IMR-90 (cell line): ENCODE measurements around the gene SYNC. TPM values are rescaled to one million over a fixed set of nuclear protein-coding genes. Genes with fewer than 3 reads are reported as not detected.

Experiments
- ATAC-seq: fragments of 200-7000 bp; cut with Tn5 transposase; 2 replicates; pipeline ENCODE4 v1.9.1; 2020; ENCODE audit warnings: low read depth, mild to moderate bottlenecking, moderate library complexity
- BruUV-seq: library from RNA; stranded (reverse); fragments of 400-500 nt; replicated peaks from 2 replicates; lab custom pipeline; 2021; lab: Mats Ljungman, UMichigan
- CTCF ChIA-PET: fragments of 300-600 bp; formaldehyde crosslinking; extraction: SDS; loops from one replicate; lab custom pipeline; 2021; ENCODE audit warnings: antibody characterized with exemption; lab: Yijun Ruan, JAX
- POLR2A ChIA-PET: fragments of 300-600 bp; sonication (Branson Sonifier 250); formaldehyde crosslinking; loops from one replicate; lab custom pipeline; 2022; ENCODE audit warnings: antibody characterized with exemption; ENCODE audit not compliant: unreplicated experiment; lab: Charles Lee
- DNase-seq: peaks from one replicate; pipeline ENCODE4 v3.0.0; 2013
- H2AFZ ChIP-seq: replicated peaks from 2 replicates; pipeline ENCODE3; 2013; ENCODE audit warnings: low read length, mild to moderate bottlenecking; ENCODE audit not compliant: poor library complexity
- H2AK5ac ChIP-seq: 2 replicates; pipeline ENCODE4 v1.6.1; 2013; ENCODE audit warnings: low read depth, low read length, inconsistent platforms
- H2AK9ac ChIP-seq: replicated peaks from 2 replicates; pipeline ENCODE3; 2013; ENCODE audit warnings: mild to moderate bottlenecking, low read depth, low read length, moderate library complexity; ENCODE audit not compliant: poor library complexity
- H2BK120ac ChIP-seq: 2 replicates; pipeline ENCODE4 v1.6.1; 2013; ENCODE audit warnings: low read depth, low read length, inconsistent platforms
- H2BK15ac ChIP-seq: 3 replicates; pipeline ENCODE4 v1.6.1; 2013; ENCODE audit warnings: low read depth, low read length, inconsistent platforms
- H2BK20ac ChIP-seq: 2 replicates; pipeline ENCODE4 v1.6.1; 2013; ENCODE audit warnings: low read depth, mild to moderate bottlenecking, inconsistent platforms, low read length, moderate library complexity
- H2BK5ac ChIP-seq: 2 replicates; pipeline ENCODE4 v1.6.1; 2013; ENCODE audit warnings: mild to moderate bottlenecking, low read depth, low read length, inconsistent platforms; ENCODE audit not compliant: poor library complexity, severe bottlenecking
- H3K14ac ChIP-seq: replicated peaks from 2 replicates; pipeline ENCODE4 v1.6.1; 2013; ENCODE audit warnings: low read depth, low read length, inconsistent platforms
- H3K18ac ChIP-seq: 2 replicates; pipeline ENCODE4 v1.6.1; 2013; ENCODE audit warnings: low read depth, low read length, control low read depth
- H3K23ac ChIP-seq: 2 replicates; pipeline ENCODE4 v1.6.1; 2013; ENCODE audit warnings: low read depth, low read length, inconsistent platforms
- H3K27ac ChIP-seq: 2 replicates; pipeline ENCODE4 v1.5.1; 2013; ENCODE audit warnings: mild to moderate bottlenecking, control low read depth, low read length; ENCODE audit not compliant: insufficient read depth
- H3K27me3 ChIP-seq: 2 replicates; pipeline ENCODE4 v1.6.1; 2013; ENCODE audit warnings: low read length; ENCODE audit not compliant: control insufficient read depth, insufficient read depth
- H3K36me3 ChIP-seq: 2 replicates; pipeline ENCODE4 v1.6.1; 2013; ENCODE audit warnings: low read length, mixed read lengths; ENCODE audit not compliant: control insufficient read depth, insufficient read depth
- H3K4ac ChIP-seq: 2 replicates; pipeline ENCODE4 v1.6.1; 2013; ENCODE audit warnings: low read depth, low read length, inconsistent platforms
- H3K4me1 ChIP-seq: 2 replicates; pipeline ENCODE4 v1.6.1; 2013; ENCODE audit warnings: low read length, mixed read lengths; ENCODE audit not compliant: control insufficient read depth, insufficient read depth
- H3K4me2 ChIP-seq: 2 replicates; pipeline ENCODE4 v1.6.1; 2013; ENCODE audit warnings: low read depth, mild to moderate bottlenecking, control low read depth, low read length, moderate library complexity
- H3K4me3 ChIP-seq: 2 replicates; pipeline ENCODE4 v1.5.1; 2013; ENCODE audit warnings: low read depth, mild to moderate bottlenecking, control low read depth, low read length, moderate library complexity; ENCODE audit not compliant: insufficient read depth
- H3K56ac ChIP-seq: 2 replicates; pipeline ENCODE4 v1.6.1; 2013; ENCODE audit warnings: low read length, inconsistent platforms; ENCODE audit not compliant: insufficient read depth; ENCODE audit errors: extremely low read depth
- H3K79me1 ChIP-seq, 2 experiments: 2 replicates each; pipeline ENCODE4 v1.6.1; 2013; ENCODE audit warnings: low read length in 2 of 2, inconsistent platforms in 1 of 2, low read depth in 1 of 2
- H3K9ac ChIP-seq: 2 replicates; pipeline ENCODE4 v1.6.1; 2013; ENCODE audit warnings: low read depth, low read length, control low read depth
- H3K9me1 ChIP-seq: 2 replicates; pipeline ENCODE4 v1.6.1; 2013; ENCODE audit warnings: low read length, inconsistent platforms; ENCODE audit not compliant: insufficient read depth
- H3K9me3 ChIP-seq: 2 replicates; pipeline ENCODE4 v1.6.1; 2013; ENCODE audit warnings: low read length; ENCODE audit not compliant: control insufficient read depth, insufficient read depth
- H4K20me1 ChIP-seq: 2 replicates; pipeline ENCODE4 v1.6.1; 2013; ENCODE audit warnings: low read length, inconsistent platforms; ENCODE audit not compliant: insufficient read depth
- H4K5ac ChIP-seq: 2 replicates; pipeline ENCODE4 v1.6.1; 2013; ENCODE audit warnings: mild to moderate bottlenecking, low read depth, low read length, control low read depth
- H4K8ac ChIP-seq, 2 experiments: 2 replicates each; pipeline ENCODE4 v1.6.1; 2013; ENCODE audit warnings: low read depth in 2 of 2, low read length in 2 of 2, control low read depth in 1 of 2, inconsistent platforms in 1 of 2
- H4K91ac ChIP-seq: 2 replicates; pipeline ENCODE4 v1.6.1; 2013; ENCODE audit warnings: low read depth, low read length, inconsistent platforms; ENCODE audit not compliant: insufficient read depth
- BHLHE40 ChIP-seq: fragments of 150-350 bp; IDR thresholded peaks from 2 replicates; pipeline ENCODE4 v1.6.1; 2016; ENCODE audit warnings: mild to moderate bottlenecking, low read depth, low read length
- CEBPB ChIP-seq: IDR thresholded peaks from 2 replicates; pipeline ENCODE4 v1.6.1; 2012; ENCODE audit warnings: low read depth, low read length, improper control_type of control experiment
- ELK1 ChIP-seq: fragments of 150-350 bp; IDR thresholded peaks from 2 replicates; pipeline ENCODE4 v1.6.1; 2016; ENCODE audit warnings: low read depth, mild to moderate bottlenecking, low read length, moderate library complexity, borderline replicate concordance
- FOS ChIP-seq: fragments of 150-350 bp; IDR thresholded peaks from 2 replicates; pipeline ENCODE4 v1.6.1; 2016; ENCODE audit warnings: low read depth, low read length
- POLR2A ChIP-seq: IDR thresholded peaks from 2 replicates; pipeline ENCODE4 v1.6.1; 2012; ENCODE audit warnings: mild to moderate bottlenecking, low read depth, low read length
- RFX5 ChIP-seq: IDR thresholded peaks from 2 replicates; pipeline ENCODE4 v1.8.0; 2012; ENCODE audit warnings: low read depth, mild to moderate bottlenecking, low read length, moderate library complexity
- WGBS, 2 experiments: methylation state at CpG; one replicate each; pipeline versions ENCODE4 v1.1.5 to v1.1.7; 2013; ENCODE audit warnings: missing lambda C conversion rate in 2 of 2; ENCODE audit not compliant: insufficient read length in 1 of 2; ENCODE audit errors: extremely low coverage in 2 of 2; 5-methylcytosine and 5-hydroxymethylcytosine counted together
- dilution Hi-C: fragments of 300-500 bp; cut with HindIII; formaldehyde crosslinking; loops from one replicate; pipeline ENCODE4 v1.14.3; 2018; ENCODE audit warnings: low sequenced_read_pairs; ENCODE audit not compliant: unreplicated experiment
- in situ Hi-C: fragments of 300-500 bp; cut with MboI; formaldehyde crosslinking; loops from 3 replicates; pipeline ENCODE4 v1.14.3; 2019; ENCODE audit warnings: low sequenced_read_pairs, inconsistent platforms, mixed read lengths
- intact Hi-C: fragments of 100-400 bp; cut with micrococcal nuclease; formaldehyde crosslinking; loops from 2 replicates; pipeline ENCODE4 v1.10.0; 2022
- polyA plus RNA-seq, 3 experiments: library from polyadenylated mRNA; depleted of rRNA; stranded (reverse); fragments of >200 nt; gene quantifications; 2 replicates each; pipeline ENCODE4 v1.2.3, GENCODE V29; 2012; ENCODE audit warnings: low replicate concordance in 1 of 3
- total RNA-seq: library from RNA; depleted of rRNA; stranded (reverse); fragments of >200 nt; gene quantifications from 2 replicates; pipeline ENCODE4 v1.2.3, GENCODE V29; 2012

SYNC gene
- total and polyA plus RNA-seq, 2 of the 4 experiments (the other 2 are of a cell fraction): 48.9 to 103 TPM

- Histone ChIP-seq H3K4me2 (no peak overlapping the region), H3K36me3 (no peaks in the 10 kb centered on the region), H3K4ac (no peak overlapping the region), H3K79me1 (no peaks in the 10 kb centered on the region), H4K8ac (no peak overlapping the region), H2BK20ac (no peak overlapping the region), H2AFZ (peak overlapping the region; percentile 63), H2AK9ac (peak overlapping the region; percentile 39), H3K4me1 (peaks cover 5% of the 10 kb centered on the region), H4K91ac (no peak overlapping the region; the same call in 1 of the 2 replicates), H3K27me3 (no peaks in the 10 kb centered on the region), H4K5ac (no peak overlapping the region), H3K9me3 (no peaks in the 10 kb centered on the region), H4K20me1 (no peaks in the 10 kb centered on the region), H3K14ac (no peak overlapping the region), H3K4me3 (no peak overlapping the region), H3K9me1 (0 out of 2 replicates have a peak, but pooled peaks cover 3% of the 10 kb centered on the region), H3K23ac (no peak overlapping the region), H2BK5ac (no peak overlapping the region), H3K27ac (no peak overlapping the region), H3K9ac (no peak overlapping the region), H2BK15ac (no peak overlapping the region), H3K18ac (no peak overlapping the region), H2BK120ac (no peak overlapping the region), H2AK5ac (no peak overlapping the region), H3K56ac (no peak overlapping the region)
- 33% methylated on average over 2 of the region's 9 CpGs; no CpG with 5 or more reads in 1 of the 2 experiments for WGBS, 2 experiments
- ATAC-seq (peak; percentile 17; the same call in 1 of the 2 replicates), DNase-seq (peak; percentile 64)
- TF ChIP-seq FOS: no peak
- TF ChIP-seq BHLHE40: no peak
- TF ChIP-seq ELK1: no peak
- no peak for TF ChIP-seq POLR2A
- no peak for TF ChIP-seq RFX5
- TF ChIP-seq CEBPB: no peak
- in situ Hi-C loops: no loop called here
- dilution Hi-C loops: no loop called here
- POLR2A ChIA-PET: interaction anchor here (0.6 kb wide), 2 partner anchors 29 to 909 kb away, joined by 3 to 5 read pairs; no protein-coding TSS in a partner anchor
- no TSS peak for BruUV-seq
- intact Hi-C loops: no loop called here
- CTCF ChIA-PET: no interaction called here
Measured at GRCh38 chr1:32733582-32734321, 31.2 kb upstream of the SYNC start.
